ENCODE data around the gene ALDH3B2. TPM values are rescaled to one million over a fixed set of nuclear protein-coding genes. Genes with fewer than 3 reads are reported as not detected.
"Not testable (repeated sequence)": the region's sequence is repeated elsewhere in the genome, so short reads cannot be mapped to it uniquely, and the experiment has no call there.

Gene ALDH3B2
- total RNA-seq (not detected), polyA plus RNA-seq (under 1 TPM in 1 of 2 donors, not detected in 1; 0.05 TPM)
- long read RNA-seq, donor 1: 0 reads
- long read RNA-seq, donor 2: 0 reads

DNA sequence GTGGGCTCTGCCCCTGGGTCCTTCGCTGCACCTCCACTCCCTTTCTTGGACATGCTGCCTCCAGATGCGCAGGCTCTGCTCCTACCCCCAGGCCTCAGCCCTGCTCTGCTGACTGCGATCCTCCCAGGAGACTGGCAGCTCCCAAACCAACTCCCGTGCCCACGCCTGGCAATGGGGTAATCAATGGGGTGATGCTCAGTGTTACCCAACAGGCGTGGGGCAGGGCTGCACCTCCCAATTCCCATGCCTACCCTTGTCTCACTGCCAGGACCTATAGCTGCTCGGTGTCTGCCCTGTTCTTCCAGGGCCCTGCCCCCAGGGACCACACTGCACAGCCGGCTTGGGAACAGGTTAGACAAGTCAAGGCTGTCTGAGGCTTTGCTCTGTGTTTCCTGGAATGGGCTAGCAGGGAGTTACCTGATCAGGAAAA lies at the start of gene ALDH3B2:
Gene ALDH3B2 (minus strand): TSS at position 182 of the 430 bp plus-strand sequence. CDS start 7,688 bp downstream, outside the sequence.
- Histone ChIP-seq H3K27me3 (ENCODE audit: control insufficient read depth in 1 of 2, insufficient read depth in 2 of 2, low read length in 1 of 2) (no peaks in the 10 kb centered on the region), H3K4me1 (ENCODE audit: control insufficient read depth in 1 of 2, insufficient read depth in 2 of 2, low read length in 2 of 2) (no peaks in the 10 kb centered on the region), H3K4me3 (ENCODE audit: low read length in 2 of 2) (no peak within 1 kb of the TSS), H3K36me3 (ENCODE audit: control insufficient read depth in 1 of 2, insufficient read depth in 2 of 2, low read length in 1 of 2) (no peaks in the 10 kb centered on the region), H3K9me3 (ENCODE audit: control insufficient read depth, low read length) (peaks cover 2% of the 10 kb centered on the region), H3K27ac (ENCODE audit: low read depth in 1 of 2, low read length in 2 of 2) (no peak within 1 kb of the TSS)
- ATAC-seq (ENCODE audit: low FRiP score) (no peak), DNase-seq (no peak)
- WGBS, 2 donors: 73 to 79% methylated on average over 8 of the region's 8 CpGs
- intact Hi-C loops (cut with DNase I): no loop called here

DNA sequence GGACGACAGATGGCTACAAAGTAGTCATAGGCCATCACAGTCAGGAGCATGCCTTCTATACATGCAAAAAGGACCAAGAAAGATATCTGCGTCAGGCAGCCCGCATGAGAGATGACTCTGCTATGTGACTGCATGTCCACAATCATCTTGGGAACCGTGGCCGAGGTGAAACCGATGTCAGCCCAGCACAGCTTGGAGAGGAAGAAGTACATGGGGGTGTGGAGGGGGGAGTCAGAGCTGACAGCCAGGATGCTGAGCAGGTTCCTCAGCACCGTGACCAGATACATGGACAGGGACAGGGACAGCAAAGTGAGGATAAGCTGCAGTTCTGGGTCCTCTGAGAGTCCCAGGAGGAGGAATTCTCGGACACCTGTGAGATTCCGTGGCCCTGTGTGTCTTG lies 48.6 kb upstream of the ALDH3B2 start:
- DNase-seq; H3K9me3 ChIP-seq (ENCODE audit: control insufficient read depth, low read length); H3K4me1 ChIP-seq (ENCODE audit: control insufficient read depth in 1 of 2, insufficient read depth in 2 of 2, low read length in 2 of 2); intact Hi-C loops (cut with DNase I); H3K36me3 ChIP-seq (ENCODE audit: control insufficient read depth in 1 of 2, insufficient read depth in 2 of 2, low read length in 1 of 2); H3K4me3 ChIP-seq (ENCODE audit: low read length in 2 of 2); ATAC-seq (ENCODE audit: low FRiP score); H3K27me3 ChIP-seq (ENCODE audit: control insufficient read depth in 1 of 2, insufficient read depth in 2 of 2, low read length in 1 of 2); H3K27ac ChIP-seq (ENCODE audit: low read depth in 1 of 2, low read length in 2 of 2): not testable (repeated sequence)
- WGBS, 2 donors: 75 to 83% methylated on average over 8 to 9 of the region's 9 CpGs

- DNase-seq; H3K9me3 ChIP-seq (ENCODE audit: control insufficient read depth, low read length); ATAC-seq (ENCODE audit: low FRiP score); H3K27ac ChIP-seq (ENCODE audit: low read depth in 1 of 2, low read length in 2 of 2); H3K36me3 ChIP-seq (ENCODE audit: control insufficient read depth in 1 of 2, insufficient read depth in 2 of 2, low read length in 1 of 2); H3K27me3 ChIP-seq (ENCODE audit: control insufficient read depth in 1 of 2, insufficient read depth in 2 of 2, low read length in 1 of 2); H3K4me3 ChIP-seq (ENCODE audit: low read length in 2 of 2); H3K4me1 ChIP-seq (ENCODE audit: control insufficient read depth in 1 of 2, insufficient read depth in 2 of 2, low read length in 2 of 2); intact Hi-C loops (cut with DNase I): not testable (repeated sequence)
- 59 to 66% methylated on average over 7 of the region's 7 CpGs for WGBS, 2 donors
Measured at GRCh38 chr11:67716226-67716625, 41.8 kb upstream of the ALDH3B2 start.

GRCh38 chr11:67715801-67716200 lies 41.4 kb upstream of the ALDH3B2 start:
- intact Hi-C loops (cut with DNase I); H3K4me3 ChIP-seq (ENCODE audit: low read length in 2 of 2); DNase-seq; H3K4me1 ChIP-seq (ENCODE audit: control insufficient read depth in 1 of 2, insufficient read depth in 2 of 2, low read length in 2 of 2); H3K27ac ChIP-seq (ENCODE audit: low read depth in 1 of 2, low read length in 2 of 2); H3K27me3 ChIP-seq (ENCODE audit: control insufficient read depth in 1 of 2, insufficient read depth in 2 of 2, low read length in 1 of 2); H3K36me3 ChIP-seq (ENCODE audit: control insufficient read depth in 1 of 2, insufficient read depth in 2 of 2, low read length in 1 of 2); ATAC-seq (ENCODE audit: low FRiP score); H3K9me3 ChIP-seq (ENCODE audit: control insufficient read depth, low read length): not testable (repeated sequence)
- 73 to 83% methylated on average over 11 to 17 of the region's 17 CpGs for WGBS, 2 donors

- ATAC-seq (ENCODE audit: low FRiP score); H3K27ac ChIP-seq (ENCODE audit: low read depth in 1 of 2, low read length in 2 of 2); H3K36me3 ChIP-seq (ENCODE audit: control insufficient read depth in 1 of 2, insufficient read depth in 2 of 2, low read length in 1 of 2); H3K27me3 ChIP-seq (ENCODE audit: control insufficient read depth in 1 of 2, insufficient read depth in 2 of 2, low read length in 1 of 2); DNase-seq; H3K4me3 ChIP-seq (ENCODE audit: low read length in 2 of 2); intact Hi-C loops (cut with DNase I); H3K4me1 ChIP-seq (ENCODE audit: control insufficient read depth in 1 of 2, insufficient read depth in 2 of 2, low read length in 2 of 2); H3K9me3 ChIP-seq (ENCODE audit: control insufficient read depth, low read length): not testable (repeated sequence)
- 26 to 30% methylated on average over 7 to 8 of the region's 14 CpGs for WGBS, 2 donors
Measured at GRCh38 chr11:67713892-67714509, 39.6 kb upstream of the ALDH3B2 start.

GRCh38 chr11:67711676-67712075 lies 37.3 kb upstream of the ALDH3B2 start:
- H3K36me3 ChIP-seq (ENCODE audit: control insufficient read depth in 1 of 2, insufficient read depth in 2 of 2, low read length in 1 of 2); H3K4me3 ChIP-seq (ENCODE audit: low read length in 2 of 2); ATAC-seq (ENCODE audit: low FRiP score); H3K27me3 ChIP-seq (ENCODE audit: control insufficient read depth in 1 of 2, insufficient read depth in 2 of 2, low read length in 1 of 2); DNase-seq; intact Hi-C loops (cut with DNase I); H3K9me3 ChIP-seq (ENCODE audit: control insufficient read depth, low read length); H3K27ac ChIP-seq (ENCODE audit: low read depth in 1 of 2, low read length in 2 of 2); H3K4me1 ChIP-seq (ENCODE audit: control insufficient read depth in 1 of 2, insufficient read depth in 2 of 2, low read length in 2 of 2): not testable (repeated sequence)
- 2 to 5% methylated on average over 13 to 46 of the region's 46 CpGs for WGBS, 2 donors

DNA sequence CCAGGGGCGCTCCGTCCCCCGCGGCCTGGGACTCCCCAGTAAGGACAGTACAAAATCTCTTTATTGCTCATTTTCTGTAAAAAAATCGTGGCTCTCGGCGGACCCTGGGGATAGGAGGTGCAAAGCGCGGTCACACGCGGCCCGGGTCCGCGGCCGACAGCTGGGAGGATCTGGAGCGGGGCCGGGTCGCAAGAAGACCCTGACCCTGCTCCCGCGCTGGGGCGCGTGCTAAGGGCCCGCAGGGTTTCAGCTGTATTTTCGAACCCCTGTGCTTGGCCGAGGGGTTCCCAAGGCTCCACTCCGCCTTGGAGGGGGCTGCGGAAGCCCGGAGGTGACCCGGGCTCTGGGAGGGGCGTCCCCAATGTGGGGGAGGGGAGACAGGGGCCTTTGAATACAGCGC lies 36.8 kb upstream of the ALDH3B2 start:
- H3K27ac ChIP-seq (ENCODE audit: low read depth in 1 of 2, low read length in 2 of 2); H3K4me1 ChIP-seq (ENCODE audit: control insufficient read depth in 1 of 2, insufficient read depth in 2 of 2, low read length in 2 of 2); ATAC-seq (ENCODE audit: low FRiP score); intact Hi-C loops (cut with DNase I); H3K4me3 ChIP-seq (ENCODE audit: low read length in 2 of 2); DNase-seq; H3K27me3 ChIP-seq (ENCODE audit: control insufficient read depth in 1 of 2, insufficient read depth in 2 of 2, low read length in 1 of 2); H3K36me3 ChIP-seq (ENCODE audit: control insufficient read depth in 1 of 2, insufficient read depth in 2 of 2, low read length in 1 of 2); H3K9me3 ChIP-seq (ENCODE audit: control insufficient read depth, low read length): not testable (repeated sequence)
- 2 to 4% methylated on average over 17 to 27 of the region's 31 CpGs for WGBS, 2 donors

DNA sequence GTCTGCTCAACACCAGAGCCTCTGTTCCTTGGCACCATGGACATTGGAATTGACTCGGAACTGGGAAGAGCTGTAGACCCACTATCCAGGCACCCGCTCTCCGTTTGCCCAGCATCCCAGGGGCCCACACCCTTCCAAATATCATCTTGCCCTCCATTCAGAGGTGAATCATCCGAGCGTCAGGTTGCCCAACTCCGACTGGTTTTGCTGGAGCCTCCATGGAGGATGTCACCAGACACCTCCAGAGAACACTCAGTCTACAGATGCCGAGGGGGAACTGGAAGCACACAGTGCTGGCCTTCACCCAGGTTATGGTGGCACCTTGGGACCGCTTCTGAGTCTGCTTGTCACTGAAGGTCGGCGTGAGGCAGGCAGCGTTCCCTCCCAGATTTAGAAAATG lies 35.4 kb upstream of the ALDH3B2 start:
- H3K27ac ChIP-seq (ENCODE audit: low read depth in 1 of 2, low read length in 2 of 2); ATAC-seq (ENCODE audit: low FRiP score); H3K4me1 ChIP-seq (ENCODE audit: control insufficient read depth in 1 of 2, insufficient read depth in 2 of 2, low read length in 2 of 2); intact Hi-C loops (cut with DNase I); DNase-seq; H3K36me3 ChIP-seq (ENCODE audit: control insufficient read depth in 1 of 2, insufficient read depth in 2 of 2, low read length in 1 of 2); H3K27me3 ChIP-seq (ENCODE audit: control insufficient read depth in 1 of 2, insufficient read depth in 2 of 2, low read length in 1 of 2); H3K4me3 ChIP-seq (ENCODE audit: low read length in 2 of 2); H3K9me3 ChIP-seq (ENCODE audit: control insufficient read depth, low read length): not testable (repeated sequence)
- 88 to 90% methylated on average over 11 of the region's 11 CpGs for WGBS, 2 donors

DNA sequence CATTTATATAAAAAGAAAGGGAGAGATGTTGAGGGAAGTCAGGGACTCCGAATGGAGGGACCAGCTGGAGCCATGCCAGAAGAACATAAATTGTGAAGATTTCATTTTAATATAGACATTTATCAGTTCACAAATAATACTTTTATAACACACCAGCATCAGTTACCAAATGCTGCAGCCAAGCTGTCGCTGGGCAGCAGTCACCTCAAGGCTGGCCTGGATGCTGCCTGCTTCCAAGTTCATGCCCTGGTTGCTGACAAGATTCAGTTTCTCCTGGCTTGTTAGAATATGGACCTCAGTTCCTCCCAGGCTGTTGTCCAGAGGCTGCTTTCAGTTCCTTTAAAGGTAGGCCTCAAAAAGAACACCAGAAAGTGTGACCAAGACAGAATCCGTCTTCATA lies 30.8 kb upstream of the ALDH3B2 start:
- intact Hi-C loops (cut with DNase I): no loop called here
- DNase-seq (no peak), ATAC-seq (ENCODE audit: low FRiP score) (no peak)
- WGBS, 2 donors: 87 to 91% methylated on average over 3 of the region's 3 CpGs
- Histone ChIP-seq H3K27me3 (ENCODE audit: control insufficient read depth in 1 of 2, insufficient read depth in 2 of 2, low read length in 1 of 2) (no peaks in the 10 kb centered on the region), H3K9me3 (ENCODE audit: control insufficient read depth, low read length) (no peaks in the 10 kb centered on the region), H3K4me1 (ENCODE audit: control insufficient read depth in 1 of 2, insufficient read depth in 2 of 2, low read length in 2 of 2) (no peaks in the 10 kb centered on the region), H3K27ac (ENCODE audit: low read depth in 1 of 2, low read length in 2 of 2) (no peak overlapping the region), H3K36me3 (ENCODE audit: control insufficient read depth in 1 of 2, insufficient read depth in 2 of 2, low read length in 1 of 2) (no peaks in the 10 kb centered on the region), H3K4me3 (ENCODE audit: low read length in 2 of 2) (no peak overlapping the region)

Data from aorta (tissue), 5 donors.